ENCODE measurements around the gene PRKCE.

Gene PRKCE

DNA sequence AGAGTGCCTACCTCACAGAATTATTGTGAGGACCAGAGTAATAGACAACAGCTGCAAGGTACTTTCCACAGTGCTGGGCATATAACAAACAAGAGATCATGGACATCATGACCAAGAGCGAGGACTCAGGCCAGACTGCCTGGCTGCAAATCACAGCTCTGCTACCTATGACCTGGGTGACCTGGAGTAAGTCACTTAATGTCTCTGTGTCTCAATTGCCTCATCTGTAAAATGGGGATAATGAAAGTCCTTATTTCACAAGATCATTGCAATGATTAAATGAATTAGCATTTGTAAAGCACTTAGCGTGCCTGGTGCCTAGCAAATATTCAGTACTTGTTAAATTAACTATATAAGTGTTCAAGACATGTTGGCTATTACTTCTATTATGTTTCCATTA, 59.7 kb downstream of the PRKCE start:
- Histone ChIP-seq H2AK5ac (ENCODE audit: low read length) (no peak overlapping the region), H2BK120ac (ENCODE audit: low read depth, low read length) (no peak overlapping the region), H4K8ac (ENCODE audit: low read depth, low read length) (no peak overlapping the region), H3K4ac (ENCODE audit: low read depth, low read length) (no peak overlapping the region), H3K27me3 (ENCODE audit: insufficient read depth, low read length, poor library complexity) (no peaks in the 10 kb centered on the region), H4K5ac (ENCODE audit: low read length) (no peak overlapping the region), H3K36me3 (ENCODE audit: control insufficient read depth, insufficient read depth, low read length) (no peaks in the 10 kb centered on the region), H2BK5ac (ENCODE audit: low read length) (no peak overlapping the region), H2BK15ac (replicated peaks; ENCODE audit: low read depth) (no peak overlapping the region), H3K4me3 (ENCODE audit: low read length) (no peak overlapping the region), H3K23ac (ENCODE audit: low read length) (no peak overlapping the region), H3K18ac (ENCODE audit: low read length) (no peak overlapping the region), H3K56ac (ENCODE audit: low read length) (no peak overlapping the region), H3K4me1 (ENCODE audit: control insufficient read depth, low read depth, low read length) (no peaks in the 10 kb centered on the region), H3K79me1 (ENCODE audit: low read length) (no peaks in the 10 kb centered on the region), H3K4me2 (ENCODE audit: low read length) (no peak overlapping the region), H3K9ac (ENCODE audit: low read length) (no peak overlapping the region), H3K27ac (ENCODE audit: low read depth, low read length) (no peak overlapping the region), H3K79me2 (ENCODE audit: control insufficient read depth, insufficient read depth, low read length) (no peaks in the 10 kb centered on the region)
- no peak for DNase-seq
- WGBS (ENCODE audit: extremely low coverage, insufficient coverage, low lambda C conversion rate), result no CpG with 5 or more reads among the region's 2 CpGs

DNA sequence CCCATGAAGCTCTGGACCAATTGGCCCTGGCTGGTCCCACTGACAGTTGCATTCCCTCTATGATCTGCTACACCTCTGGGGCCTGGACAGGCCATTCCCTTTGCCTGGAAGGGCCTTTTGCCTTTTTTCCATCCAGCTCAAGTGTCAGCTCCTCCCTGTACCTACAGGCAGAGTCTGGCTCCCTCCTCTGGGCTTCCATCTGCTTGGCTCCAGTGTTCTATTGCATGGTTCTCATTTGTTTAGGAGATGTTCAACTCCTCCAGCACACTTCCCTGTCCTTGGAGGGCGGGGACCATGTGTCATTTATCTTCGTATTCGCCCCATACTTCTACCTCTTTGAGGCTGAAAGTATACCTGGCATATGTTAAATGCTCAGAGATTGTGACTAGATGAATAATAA, 61.1 kb downstream of the PRKCE start:
- H3K27ac ChIP-seq (ENCODE audit: low read depth, low read length), result no peak overlapping the region

DNA sequence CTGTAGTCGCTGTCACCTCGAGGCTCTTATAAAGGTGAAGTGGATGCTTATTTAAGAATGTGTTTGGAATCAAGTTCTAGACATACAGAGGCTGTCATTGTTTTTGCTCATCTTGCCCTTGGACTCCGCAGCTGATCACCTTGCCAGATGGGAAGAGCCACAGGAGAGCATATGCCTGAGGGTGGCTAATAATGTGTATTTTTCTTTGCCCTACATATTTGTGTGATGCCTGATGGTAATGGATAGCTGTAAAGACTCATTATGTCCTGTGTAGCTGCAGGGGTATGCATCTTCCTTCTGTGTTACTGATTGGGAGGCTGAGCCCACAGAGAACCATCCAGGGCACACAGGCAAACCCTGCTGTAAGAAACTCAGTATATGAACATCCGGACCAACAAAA, 61.7 kb downstream of the PRKCE start:
- H3K4me1 ChIP-seq (ENCODE audit: control insufficient read depth, low read depth, low read length), result no peaks in the 10 kb centered on the region
- H3K56ac ChIP-seq (ENCODE audit: low read length), result no peak overlapping the region
- whole genome bisulfite sequencing (ENCODE audit: extremely low coverage, insufficient coverage, low lambda C conversion rate), result no CpG with 5 or more reads among the region's 4 CpGs
- H3K4me2 ChIP-seq (ENCODE audit: low read length), result no peak overlapping the region
- H3K4ac ChIP-seq (ENCODE audit: low read depth, low read length), result no peak overlapping the region
- no peak overlapping the region for H3K27ac ChIP-seq (ENCODE audit: low read depth, low read length)
- no peak overlapping the region for H2BK120ac ChIP-seq (ENCODE audit: low read depth, low read length)
- H2BK5ac ChIP-seq (ENCODE audit: low read length), result no peak overlapping the region
- H2BK15ac ChIP-seq (replicated peaks; ENCODE audit: low read depth), result no peak overlapping the region
- no peak overlapping the region for H3K4me3 ChIP-seq (ENCODE audit: low read length)
- no peaks in the 10 kb centered on the region for H3K27me3 ChIP-seq (ENCODE audit: insufficient read depth, low read length, poor library complexity)
- no peak overlapping the region for H3K9ac ChIP-seq (ENCODE audit: low read length)
- no peak overlapping the region for H4K8ac ChIP-seq (ENCODE audit: low read depth, low read length)
- no peaks in the 10 kb centered on the region for H3K79me2 ChIP-seq (ENCODE audit: control insufficient read depth, insufficient read depth, low read length)
- no peak overlapping the region for H2AK5ac ChIP-seq (ENCODE audit: low read length)
- H3K79me1 ChIP-seq (ENCODE audit: low read length), result no peaks in the 10 kb centered on the region
- DNase-seq, result no peak
- H4K5ac ChIP-seq (ENCODE audit: low read length), result no peak overlapping the region
- no peaks in the 10 kb centered on the region for H3K36me3 ChIP-seq (ENCODE audit: control insufficient read depth, insufficient read depth, low read length)
- no peak overlapping the region for H3K18ac ChIP-seq (ENCODE audit: low read length)
- H3K23ac ChIP-seq (ENCODE audit: low read length), result no peak overlapping the region

More for the DNA sequence above, 61.1 kb downstream of the PRKCE start:
- no CpG with 5 or more reads among the region's 3 CpGs for WGBS (ENCODE audit: extremely low coverage, insufficient coverage, low lambda C conversion rate)
- H4K5ac ChIP-seq (ENCODE audit: low read length), result no peak overlapping the region
- no peaks in the 10 kb centered on the region for H3K27me3 ChIP-seq (ENCODE audit: insufficient read depth, low read length, poor library complexity)
- no peak overlapping the region for H3K9ac ChIP-seq (ENCODE audit: low read length)
- H3K36me3 ChIP-seq (ENCODE audit: control insufficient read depth, insufficient read depth, low read length), result no peaks in the 10 kb centered on the region
- H3K4ac ChIP-seq (ENCODE audit: low read depth, low read length), result no peak overlapping the region
- no peak overlapping the region for H2BK5ac ChIP-seq (ENCODE audit: low read length)
- H3K4me2 ChIP-seq (ENCODE audit: low read length), result no peak overlapping the region
- no peak overlapping the region for H2BK120ac ChIP-seq (ENCODE audit: low read depth, low read length)
- no peaks in the 10 kb centered on the region for H3K79me2 ChIP-seq (ENCODE audit: control insufficient read depth, insufficient read depth, low read length)
- DNase-seq, result no peak
- no peak overlapping the region for H3K4me3 ChIP-seq (ENCODE audit: low read length)
- no peaks in the 10 kb centered on the region for H3K4me1 ChIP-seq (ENCODE audit: control insufficient read depth, low read depth, low read length)
- H2AK5ac ChIP-seq (ENCODE audit: low read length), result no peak overlapping the region
- no peak overlapping the region for H4K8ac ChIP-seq (ENCODE audit: low read depth, low read length)
- no peak overlapping the region for H3K23ac ChIP-seq (ENCODE audit: low read length)
- H3K56ac ChIP-seq (ENCODE audit: low read length), result no peak overlapping the region
- H2BK15ac ChIP-seq (replicated peaks; ENCODE audit: low read depth), result no peak overlapping the region
- H3K18ac ChIP-seq (ENCODE audit: low read length), result no peak overlapping the region
- H3K79me1 ChIP-seq (ENCODE audit: low read length), result no peaks in the 10 kb centered on the region

DNA sequence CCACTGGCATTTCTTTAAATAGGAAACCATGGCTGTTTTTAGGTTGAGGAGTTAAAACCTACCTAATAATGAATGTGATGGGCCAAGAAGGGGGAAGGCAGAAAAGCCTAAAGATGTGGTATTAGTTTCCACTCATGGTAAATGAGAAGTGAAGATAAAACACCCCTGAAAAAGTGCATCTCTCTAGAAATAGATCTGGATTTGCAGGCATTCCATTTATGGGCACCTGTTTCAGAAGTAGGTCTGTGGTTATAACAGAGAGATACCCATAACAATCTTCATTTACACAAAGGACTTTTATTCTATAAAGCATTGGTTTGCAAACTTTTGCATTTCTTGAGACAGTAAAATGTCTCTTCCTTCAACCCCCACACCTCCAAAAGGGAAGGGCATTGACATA, 62.1 kb downstream of the PRKCE start:
- no peak for DNase-seq
- Histone ChIP-seq H3K9ac (ENCODE audit: low read length) (no peak overlapping the region), H3K23ac (ENCODE audit: low read length) (no peak overlapping the region), H3K27ac (ENCODE audit: low read depth, low read length) (no peak overlapping the region), H3K56ac (ENCODE audit: low read length) (no peak overlapping the region), H3K79me1 (ENCODE audit: low read length) (no peaks in the 10 kb centered on the region), H2BK15ac (replicated peaks; ENCODE audit: low read depth) (no peak overlapping the region), H3K4me2 (ENCODE audit: low read length) (no peak overlapping the region), H2BK5ac (ENCODE audit: low read length) (no peak overlapping the region), H3K27me3 (ENCODE audit: insufficient read depth, low read length, poor library complexity) (no peaks in the 10 kb centered on the region), H3K36me3 (ENCODE audit: control insufficient read depth, insufficient read depth, low read length) (no peaks in the 10 kb centered on the region), H2BK120ac (ENCODE audit: low read depth, low read length) (no peak overlapping the region), H3K4ac (ENCODE audit: low read depth, low read length) (no peak overlapping the region), H2AK5ac (ENCODE audit: low read length) (no peak overlapping the region), H4K8ac (ENCODE audit: low read depth, low read length) (no peak overlapping the region), H3K4me1 (ENCODE audit: control insufficient read depth, low read depth, low read length) (no peaks in the 10 kb centered on the region), H4K5ac (ENCODE audit: low read length) (no peak overlapping the region), H3K79me2 (ENCODE audit: control insufficient read depth, insufficient read depth, low read length) (no peaks in the 10 kb centered on the region), H3K18ac (ENCODE audit: low read length) (no peak overlapping the region), H3K4me3 (ENCODE audit: low read length) (no peak overlapping the region)

DNA sequence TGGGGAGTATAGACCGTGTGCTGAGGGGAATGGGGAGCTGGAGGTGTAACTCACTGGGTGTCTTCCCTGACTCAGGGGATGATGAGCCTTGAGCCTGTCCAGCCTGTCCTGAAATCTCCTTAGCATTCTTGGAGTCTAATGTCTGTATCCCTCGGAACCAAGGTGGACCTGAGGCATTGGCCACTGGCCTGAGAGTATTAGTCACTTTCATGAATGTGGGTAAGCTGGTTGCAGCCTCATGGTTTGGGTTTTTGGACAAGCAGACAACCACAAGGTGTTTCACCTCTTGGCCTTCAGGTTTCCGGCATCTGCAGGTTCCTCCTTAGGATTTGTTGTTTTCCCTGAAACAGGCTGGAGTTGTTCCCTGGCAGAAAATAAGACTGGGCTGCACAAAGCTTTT, 63.2 kb downstream of the PRKCE start:
- H4K8ac ChIP-seq (ENCODE audit: low read depth, low read length), result no peak overlapping the region
- H2BK5ac ChIP-seq (ENCODE audit: low read length), result no peak overlapping the region
- H3K4me2 ChIP-seq (ENCODE audit: low read length), result no peak overlapping the region
- H3K79me1 ChIP-seq (ENCODE audit: low read length), result no peaks in the 10 kb centered on the region
- no peak overlapping the region for H2AK5ac ChIP-seq (ENCODE audit: low read length)
- no peak overlapping the region for H3K23ac ChIP-seq (ENCODE audit: low read length)
- H3K4me3 ChIP-seq (ENCODE audit: low read length), result no peak overlapping the region
- H3K9ac ChIP-seq (ENCODE audit: low read length), result no peak overlapping the region
- no peaks in the 10 kb centered on the region for H3K79me2 ChIP-seq (ENCODE audit: control insufficient read depth, insufficient read depth, low read length)
- H2BK120ac ChIP-seq (ENCODE audit: low read depth, low read length), result no peak overlapping the region
- no peak overlapping the region for H3K56ac ChIP-seq (ENCODE audit: low read length)
- H3K27ac ChIP-seq (ENCODE audit: low read depth, low read length), result no peak overlapping the region
- DNase-seq, result no peak
- H4K5ac ChIP-seq (ENCODE audit: low read length), result no peak overlapping the region
- no peaks in the 10 kb centered on the region for H3K4me1 ChIP-seq (ENCODE audit: control insufficient read depth, low read depth, low read length)
- H3K18ac ChIP-seq (ENCODE audit: low read length), result no peak overlapping the region
- no peak overlapping the region for H3K4ac ChIP-seq (ENCODE audit: low read depth, low read length)
- no peak overlapping the region for H2BK15ac ChIP-seq (replicated peaks; ENCODE audit: low read depth)
- no peaks in the 10 kb centered on the region for H3K36me3 ChIP-seq (ENCODE audit: control insufficient read depth, insufficient read depth, low read length)
- H3K27me3 ChIP-seq (ENCODE audit: insufficient read depth, low read length, poor library complexity), result no peaks in the 10 kb centered on the region
- no CpG with 5 or more reads among the region's 3 CpGs for WGBS (ENCODE audit: extremely low coverage, insufficient coverage, low lambda C conversion rate)

DNA sequence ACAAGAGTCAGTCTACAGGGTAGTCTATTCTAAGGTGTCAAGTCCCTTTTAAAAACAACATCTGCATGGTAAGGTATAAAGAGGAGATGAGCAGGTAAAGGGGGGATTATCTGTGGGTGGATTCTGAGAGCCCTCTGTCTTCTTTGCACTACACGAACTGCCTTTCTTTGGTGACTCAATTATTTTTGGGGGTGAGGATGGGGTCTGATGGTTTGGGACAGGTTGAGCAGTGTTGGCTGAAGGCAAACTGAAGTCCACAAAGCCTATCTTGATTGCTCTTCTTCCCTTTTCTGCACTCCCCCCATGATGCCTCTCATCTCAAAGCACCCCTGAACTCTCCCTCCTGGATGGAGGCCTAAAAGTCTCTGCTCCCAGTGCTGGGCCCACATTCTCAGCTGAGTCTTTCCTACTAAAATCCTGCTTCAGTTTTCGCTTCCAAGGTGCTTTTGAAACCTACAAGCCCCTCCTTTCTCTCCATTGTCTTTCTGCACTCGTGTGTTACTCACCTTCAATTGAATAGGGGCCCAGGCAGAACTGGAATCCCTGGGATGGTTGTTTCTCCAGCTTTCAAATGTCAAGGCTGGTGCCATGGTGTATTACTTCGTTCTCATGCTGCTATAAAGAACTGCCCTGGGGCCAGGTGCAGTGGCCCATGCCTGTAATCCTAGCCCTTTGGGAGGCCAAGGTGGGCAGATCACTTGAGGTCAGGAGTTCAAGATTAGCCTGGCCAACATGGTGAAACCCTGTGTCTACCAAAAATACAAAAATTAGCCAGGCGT, 64.3 kb downstream of the PRKCE start:
- Histone ChIP-seq H3K4ac (ENCODE audit: low read depth, low read length) (no peak overlapping the region), H3K79me2 (ENCODE audit: control insufficient read depth, insufficient read depth, low read length) (no peaks in the 10 kb centered on the region), H4K8ac (ENCODE audit: low read depth, low read length) (no peak overlapping the region), H4K5ac (ENCODE audit: low read length) (no peak overlapping the region), H2AK5ac (ENCODE audit: low read length) (no peak overlapping the region), H3K4me2 (ENCODE audit: low read length) (no peak overlapping the region), H3K18ac (ENCODE audit: low read length) (no peak overlapping the region), H2BK15ac (replicated peaks; ENCODE audit: low read depth) (no peak overlapping the region), H3K36me3 (ENCODE audit: control insufficient read depth, insufficient read depth, low read length) (no peaks in the 10 kb centered on the region), H3K27ac (ENCODE audit: low read depth, low read length) (no peak overlapping the region), H3K9ac (ENCODE audit: low read length) (no peak overlapping the region), H3K79me1 (ENCODE audit: low read length) (no peaks in the 10 kb centered on the region), H3K4me3 (ENCODE audit: low read length) (no peak overlapping the region), H3K23ac (ENCODE audit: low read length) (no peak overlapping the region), H3K4me1 (ENCODE audit: control insufficient read depth, low read depth, low read length) (no peaks in the 10 kb centered on the region), H2BK120ac (ENCODE audit: low read depth, low read length) (no peak overlapping the region), H2BK5ac (ENCODE audit: low read length) (no peak overlapping the region), H3K56ac (ENCODE audit: low read length) (no peak overlapping the region), H3K27me3 (ENCODE audit: insufficient read depth, low read length, poor library complexity) (no peaks in the 10 kb centered on the region)
- WGBS (ENCODE audit: extremely low coverage, insufficient coverage, low lambda C conversion rate), result no CpG with 5 or more reads among the region's 5 CpGs
- DNase-seq, result no peak
